ENCODE data around the gene FGD3.

DNA sequence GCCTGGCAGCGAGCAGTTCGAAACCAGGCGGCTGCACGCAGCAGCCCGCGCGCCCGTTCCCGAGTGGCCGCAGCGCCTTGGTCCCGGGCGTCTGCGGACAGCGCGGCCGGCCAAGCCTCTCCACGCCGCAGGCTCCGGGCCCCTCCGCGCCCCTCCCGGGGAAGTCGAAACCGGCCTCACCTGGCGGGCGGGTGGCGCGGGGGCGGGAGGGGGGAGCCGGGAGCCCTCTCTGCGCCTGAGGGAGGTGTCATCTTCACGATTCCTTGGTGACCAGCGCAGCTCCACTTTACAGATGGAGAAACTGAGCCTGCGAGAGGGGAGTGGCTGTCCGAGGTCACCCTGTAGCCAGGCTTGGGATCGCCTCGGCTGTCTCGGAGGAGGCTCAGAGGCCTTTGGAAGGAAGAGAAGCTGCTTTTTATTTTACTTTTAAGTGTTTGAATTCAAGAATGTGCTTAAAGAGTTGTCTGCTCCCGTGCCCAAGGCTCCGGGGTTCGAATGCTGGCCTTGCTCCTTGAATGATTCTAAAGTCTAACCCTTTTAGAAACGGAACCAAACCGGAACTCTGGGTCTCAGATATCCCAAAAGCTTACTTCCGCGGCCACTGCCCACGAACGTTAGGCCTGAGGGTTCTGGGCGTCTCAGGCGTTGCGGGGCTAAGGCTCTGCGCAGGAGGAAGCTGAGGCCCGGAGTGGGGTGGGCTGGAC is 111.8 kb downstream of the FGD3 start:
- TF ChIP-seq EZH2 (IDR thresholded peaks at IDR 0.05; ENCODE audit: borderline replicate concordance, low read depth, low read length, severe bottlenecking): no peak
- TF ChIP-seq, protein P1, sequence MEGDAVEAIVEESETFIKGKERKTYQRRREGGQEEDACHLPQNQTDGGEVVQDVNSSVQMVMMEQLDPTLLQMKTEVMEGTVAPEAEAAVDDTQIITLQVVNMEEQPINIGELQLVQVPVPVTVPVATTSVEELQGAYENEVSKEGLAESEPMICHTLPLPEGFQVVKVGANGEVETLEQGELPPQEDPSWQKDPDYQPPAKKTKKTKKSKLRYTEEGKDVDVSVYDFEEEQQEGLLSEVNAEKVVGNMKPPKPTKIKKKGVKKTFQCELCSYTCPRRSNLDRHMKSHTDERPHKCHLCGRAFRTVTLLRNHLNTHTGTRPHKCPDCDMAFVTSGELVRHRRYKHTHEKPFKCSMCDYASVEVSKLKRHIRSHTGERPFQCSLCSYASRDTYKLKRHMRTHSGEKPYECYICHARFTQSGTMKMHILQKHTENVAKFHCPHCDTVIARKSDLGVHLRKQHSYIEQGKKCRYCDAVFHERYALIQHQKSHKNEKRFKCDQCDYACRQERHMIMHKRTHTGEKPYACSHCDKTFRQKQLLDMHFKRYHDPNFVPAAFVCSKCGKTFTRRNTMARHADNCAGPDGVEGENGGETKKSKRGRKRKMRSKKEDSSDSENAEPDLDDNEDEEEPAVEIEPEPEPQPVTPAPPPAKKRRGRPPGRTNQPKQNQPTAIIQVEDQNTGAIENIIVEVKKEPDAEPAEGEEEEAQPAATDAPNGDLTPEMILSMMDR (IDR thresholded peaks at IDR 0.05; ENCODE audit: borderline replicate concordance, extremely low read depth, low read length, poor library complexity, severe bottlenecking): no peak
